Ureter (tissue), 1 donor: ENCODE results near the gene ZNF771. TPM values are rescaled to one million over a fixed set of nuclear protein-coding genes. Genes with fewer than 3 reads are reported as not detected.

ENCODE experiments used
- DNase-seq: peaks from one replicate; pipeline ENCODE4 v3.0.0-alpha.2; 2020; ENCODE audit warnings: low spot score
- total RNA-seq: library from RNA; stranded (reverse); gene quantifications from one replicate; pipeline ENCODE4 v1.2.4, GENCODE V29; 2023
- donor health status: DM: yes; HTN: yes; CAD: no.

ZNF771 gene
- 5.2 TPM for total RNA-seq

DNA sequence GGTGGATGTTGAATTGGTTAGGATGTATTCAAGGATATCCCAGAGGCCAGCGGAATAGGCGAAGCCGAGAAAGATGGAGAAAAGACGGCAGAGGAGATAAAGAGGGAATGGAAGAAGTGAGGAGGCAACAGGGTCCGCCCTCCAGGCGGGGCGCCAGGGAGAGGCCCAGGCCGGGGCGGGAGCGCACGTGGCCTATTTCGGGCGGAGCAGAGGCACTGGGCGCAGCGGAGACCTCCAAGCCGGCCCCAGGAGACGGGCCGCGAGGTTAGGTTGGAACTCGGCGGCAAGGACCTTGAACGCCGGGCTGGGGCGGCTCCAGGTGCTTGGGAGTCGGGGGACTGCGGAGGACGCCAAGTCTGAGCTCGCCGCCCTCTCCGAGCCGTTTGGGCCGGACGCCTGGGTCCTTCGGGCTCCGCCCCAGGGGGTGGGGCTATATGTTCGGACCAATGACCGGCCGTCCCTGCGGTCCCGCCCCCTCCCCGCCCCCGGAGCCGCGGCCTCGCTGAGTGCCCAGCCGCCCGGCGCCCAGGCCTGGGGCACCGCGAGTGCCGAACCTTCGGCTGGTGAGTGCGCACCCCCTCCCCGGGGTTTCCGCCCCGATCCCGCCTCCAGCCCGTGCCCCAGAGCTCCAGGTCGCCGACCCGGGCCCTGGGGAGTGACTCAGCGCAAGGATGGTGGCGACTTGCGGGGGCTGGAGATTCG is at the start of gene ZNF771:
ZNF771 (plus strand) TSS at position 505 of the 702 bp plus-strand sequence. CDS start 448 bp downstream, outside the sequence.
- DNase-seq, result peak; percentile 95

DNA sequence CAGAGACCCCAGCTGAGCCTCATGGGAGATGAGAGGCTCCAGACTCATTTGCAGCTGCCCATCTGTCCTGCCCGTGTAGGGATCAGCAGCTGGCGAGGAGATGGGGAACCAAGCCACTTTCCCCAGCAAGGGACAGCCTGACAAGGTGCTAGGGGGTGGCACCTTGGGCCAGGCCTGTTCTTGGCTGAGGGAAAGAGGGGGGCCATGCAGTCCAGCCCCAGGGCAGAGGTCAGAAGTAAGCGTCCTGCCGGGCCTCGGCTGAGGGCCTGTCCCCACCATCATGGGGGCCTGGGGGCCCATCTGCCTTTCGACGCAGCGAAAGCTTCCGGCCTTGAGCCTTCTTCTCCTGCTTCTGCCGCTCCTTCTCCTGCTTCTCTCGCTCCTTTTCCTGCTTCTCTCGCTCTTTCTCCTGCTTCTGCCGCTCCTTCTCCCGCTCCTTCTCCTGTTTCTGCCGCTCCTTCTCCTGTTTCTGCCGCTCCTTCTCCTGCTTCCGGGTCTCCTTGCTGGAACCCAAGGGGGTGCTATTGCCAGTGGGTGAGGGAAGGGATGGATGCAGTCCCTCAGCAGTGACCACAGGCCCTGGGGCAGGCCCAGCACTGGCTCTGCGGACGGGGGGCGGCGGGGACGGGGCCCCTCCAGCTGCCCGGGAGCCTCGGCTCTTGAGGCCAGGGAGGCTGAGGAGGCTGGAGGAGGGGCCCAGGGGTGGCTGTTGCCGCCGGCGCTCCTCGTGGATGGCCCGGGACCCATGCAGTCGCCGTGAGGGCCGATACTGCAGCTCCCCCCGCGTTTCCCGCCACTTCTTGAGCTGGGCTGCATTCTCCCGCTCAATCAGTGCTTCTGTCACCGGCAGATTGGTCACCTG is 49.5 kb upstream of the ZNF771 start:
- DNase-seq, result no peak

DNA sequence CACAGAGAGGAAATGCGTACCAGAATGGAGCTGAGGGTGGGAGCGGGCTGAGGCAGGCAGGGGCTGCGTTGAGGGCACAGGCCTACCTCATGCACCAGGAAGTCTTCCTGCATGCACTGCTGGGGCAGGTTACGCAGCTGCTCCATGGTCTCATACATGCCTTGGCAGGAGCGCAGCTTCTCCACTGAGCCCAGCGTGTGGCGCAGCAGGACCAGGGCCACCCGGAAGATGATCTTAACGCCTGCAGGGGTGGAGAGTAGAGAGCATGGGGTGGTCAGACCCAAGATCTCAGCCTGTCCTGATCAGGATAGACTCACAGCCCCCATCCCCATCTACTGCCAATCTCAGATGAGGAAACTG is 48.8 kb upstream of the ZNF771 start:
- no peak for DNase-seq

DNA sequence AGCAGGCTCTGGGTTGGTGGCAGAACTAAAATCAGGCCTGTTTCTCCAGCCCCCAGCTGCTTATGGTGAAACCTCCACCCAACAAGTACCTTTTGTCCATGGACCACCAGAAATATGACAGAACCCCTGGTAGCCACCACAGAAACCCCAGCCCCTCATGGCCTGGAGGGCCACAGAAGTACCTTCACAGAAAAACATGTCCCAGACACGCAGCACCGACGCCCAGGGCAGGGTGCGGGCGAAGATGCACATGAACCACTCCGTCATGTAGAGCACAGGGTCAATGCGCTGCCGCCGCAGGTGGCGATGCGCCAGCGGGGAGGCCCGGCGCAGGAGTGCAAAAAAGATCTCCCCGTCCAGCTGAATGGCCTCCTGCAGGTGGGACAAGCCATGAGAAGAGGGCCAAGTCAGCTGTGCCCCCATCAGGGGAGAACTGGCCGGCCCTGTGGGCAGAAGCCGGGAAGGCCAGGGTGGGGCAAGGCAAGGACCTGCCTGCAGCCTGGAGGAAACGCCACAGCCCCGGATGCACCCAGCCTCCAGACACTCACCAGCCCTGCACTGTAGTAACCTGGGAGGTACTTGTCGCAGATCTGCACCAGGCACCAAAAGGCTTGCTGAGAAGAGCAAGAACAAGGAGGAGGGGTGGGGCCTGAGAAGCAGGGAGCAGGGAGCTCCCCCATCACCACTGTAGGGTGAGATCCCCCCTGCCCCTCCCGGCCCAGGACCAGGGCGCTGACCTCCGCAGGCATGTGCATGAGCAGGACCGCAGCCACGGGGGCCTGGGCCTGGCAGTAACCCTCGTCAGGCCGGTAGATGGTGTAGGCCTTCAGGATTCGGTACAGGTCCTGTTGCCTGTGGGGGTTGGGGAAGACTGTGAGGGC is 48.2 kb upstream of the ZNF771 start:
- no peak for DNase-seq

DNA sequence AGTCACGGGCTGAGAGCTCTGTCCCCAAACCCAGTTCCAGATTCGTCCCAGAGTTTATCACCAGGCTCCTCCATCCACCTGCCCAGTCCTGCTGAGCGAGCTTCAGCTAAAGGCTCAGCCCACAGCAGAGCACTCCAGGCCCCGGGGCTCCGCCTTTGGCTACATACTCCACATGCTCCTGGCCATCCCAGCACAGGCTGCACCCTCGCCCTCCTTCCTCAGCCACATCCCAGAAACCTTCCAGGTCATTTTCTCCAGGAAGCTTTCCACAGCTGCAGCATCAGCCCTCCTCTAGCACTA is 47.6 kb upstream of the ZNF771 start:
- DNase-seq, result no peak

DNA sequence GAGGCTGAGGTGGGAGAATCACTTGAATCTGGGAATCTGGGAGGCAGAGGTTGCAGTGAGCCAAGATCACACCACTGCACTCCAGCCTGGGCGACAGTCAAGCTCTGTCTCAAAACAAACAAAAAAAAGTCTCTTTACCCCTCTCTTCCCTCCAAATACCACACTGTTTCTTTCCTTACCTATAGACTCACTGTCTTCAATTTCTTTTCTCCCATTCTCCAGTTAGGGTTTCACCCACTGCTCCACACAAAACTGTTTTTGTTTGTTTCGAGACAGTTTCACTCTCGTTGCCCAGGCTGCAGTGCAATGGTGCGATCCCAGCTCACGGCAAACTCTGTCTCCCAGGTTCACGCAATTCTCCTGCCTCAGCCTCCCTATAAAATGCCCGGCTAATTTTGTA is 46.2 kb upstream of the ZNF771 start:
- no peak for DNase-seq

DNA sequence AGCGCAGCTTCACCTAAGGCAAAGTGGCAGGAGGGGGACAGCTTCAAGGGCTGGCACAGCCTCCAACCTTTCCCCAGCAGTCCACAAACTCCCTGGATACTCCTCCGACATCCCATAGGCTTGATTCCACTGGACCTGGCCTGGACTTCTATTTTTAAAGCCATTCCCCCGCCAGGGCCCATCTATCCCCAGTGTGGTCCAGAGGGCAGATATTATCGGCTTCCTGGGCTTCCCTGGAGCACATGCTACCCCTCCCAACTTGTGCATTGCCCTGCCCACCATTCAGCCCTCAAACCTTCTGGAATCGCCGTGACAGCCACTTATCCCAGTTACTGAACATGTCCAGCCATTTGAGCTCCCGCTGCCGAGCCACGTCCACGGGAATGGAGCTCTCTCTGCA is 42.2 kb upstream of the ZNF771 start:
- DNase-seq, result no peak

DNA sequence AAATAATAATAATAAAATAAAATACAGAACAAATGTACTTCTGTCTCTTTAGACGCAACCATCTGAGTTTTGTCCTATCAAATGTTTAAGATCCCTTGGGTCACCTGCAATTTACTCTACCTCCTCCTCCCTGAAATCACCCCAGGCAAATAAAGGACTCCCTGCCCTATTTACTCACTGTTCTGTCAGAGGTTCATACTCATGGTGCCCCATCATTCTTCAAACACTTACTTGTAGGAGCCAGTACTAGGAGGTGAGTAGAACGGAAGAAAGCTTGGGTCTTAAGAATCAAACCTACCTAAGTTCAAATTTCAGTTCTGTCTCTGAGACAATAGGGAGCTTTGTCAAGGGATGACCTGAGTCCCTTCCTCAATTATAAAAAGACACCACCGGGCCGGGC is 40.9 kb upstream of the ZNF771 start:
- DNase-seq, result no peak

DNA sequence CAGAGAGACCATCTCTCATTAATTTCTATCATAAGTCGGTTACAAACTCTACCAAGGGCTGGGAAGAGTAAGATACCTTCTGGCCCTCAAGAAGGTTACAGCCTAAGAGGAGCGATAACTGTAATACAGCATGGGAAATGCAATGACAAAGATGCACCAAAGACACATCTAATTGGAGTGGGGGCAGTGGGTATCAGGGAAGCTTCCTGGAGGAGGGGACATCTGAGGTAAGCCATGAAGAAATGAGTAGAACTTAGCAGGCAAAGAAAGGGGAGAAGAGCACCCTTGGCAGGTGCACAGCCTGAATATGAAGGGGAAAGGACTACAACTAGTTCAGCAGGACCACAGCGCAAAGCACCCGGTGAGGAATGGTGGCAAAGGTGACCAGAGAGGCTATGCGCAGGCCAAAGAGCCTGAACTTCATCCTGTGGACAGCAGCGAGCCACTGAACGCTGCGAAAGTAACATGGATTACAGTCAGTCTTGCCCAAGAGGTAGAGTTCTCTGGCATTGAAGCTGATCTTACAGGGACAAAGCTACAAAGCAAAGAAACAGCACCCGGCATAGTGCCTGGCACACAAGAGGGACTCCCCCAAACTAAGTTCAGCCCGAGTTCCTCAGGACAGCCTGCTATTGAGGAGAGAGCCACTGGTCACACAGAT is 39.9 kb upstream of the ZNF771 start:
- no peak for DNase-seq

DNA sequence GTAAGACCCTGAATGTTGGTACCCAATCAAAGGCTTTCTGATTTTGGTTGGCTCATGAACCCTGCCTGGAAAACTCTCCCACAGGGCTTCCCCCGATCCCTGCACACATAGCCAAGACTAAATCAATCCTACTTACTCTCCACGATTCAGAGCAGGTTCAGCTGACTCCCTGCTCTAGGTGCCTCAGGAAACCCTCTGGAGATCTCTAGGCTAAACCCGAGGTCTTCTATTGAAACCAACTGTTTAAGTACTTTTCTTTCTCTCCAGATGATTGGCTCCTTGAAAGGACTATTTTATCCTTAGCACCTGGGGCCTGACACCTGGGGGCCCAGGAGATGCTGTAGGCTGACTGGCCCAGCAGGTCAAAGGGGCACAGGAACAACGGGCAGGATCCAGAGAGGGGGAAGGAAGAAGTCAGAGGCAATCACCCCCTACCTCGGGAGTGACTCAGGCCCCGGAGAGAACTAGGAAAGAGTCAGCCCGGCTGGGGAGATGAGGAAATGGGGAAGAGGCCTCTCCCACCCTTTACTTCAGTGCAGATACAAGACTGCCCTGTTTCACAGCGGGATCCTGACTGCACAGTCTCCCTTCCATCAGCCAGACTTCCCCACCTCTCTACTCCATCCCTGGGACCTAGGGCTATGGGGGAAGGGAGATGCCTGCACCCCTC is 39.1 kb upstream of the ZNF771 start:
- no peak for DNase-seq

DNA sequence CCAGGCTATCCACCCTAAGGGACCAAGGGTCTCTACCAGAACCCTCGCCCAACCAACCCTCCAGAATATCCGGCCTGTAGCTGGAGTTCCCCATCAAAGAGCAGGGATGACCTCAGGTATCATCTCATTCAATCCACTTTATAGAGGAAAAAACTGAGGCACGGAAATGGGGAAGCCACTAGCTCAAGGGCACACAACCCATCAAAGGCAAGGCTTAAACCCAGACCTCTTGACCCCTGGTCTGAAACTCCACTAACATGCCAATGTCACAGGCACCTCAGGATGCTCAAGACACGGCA is 38.7 kb upstream of the ZNF771 start:
- DNase-seq, result no peak

DNA sequence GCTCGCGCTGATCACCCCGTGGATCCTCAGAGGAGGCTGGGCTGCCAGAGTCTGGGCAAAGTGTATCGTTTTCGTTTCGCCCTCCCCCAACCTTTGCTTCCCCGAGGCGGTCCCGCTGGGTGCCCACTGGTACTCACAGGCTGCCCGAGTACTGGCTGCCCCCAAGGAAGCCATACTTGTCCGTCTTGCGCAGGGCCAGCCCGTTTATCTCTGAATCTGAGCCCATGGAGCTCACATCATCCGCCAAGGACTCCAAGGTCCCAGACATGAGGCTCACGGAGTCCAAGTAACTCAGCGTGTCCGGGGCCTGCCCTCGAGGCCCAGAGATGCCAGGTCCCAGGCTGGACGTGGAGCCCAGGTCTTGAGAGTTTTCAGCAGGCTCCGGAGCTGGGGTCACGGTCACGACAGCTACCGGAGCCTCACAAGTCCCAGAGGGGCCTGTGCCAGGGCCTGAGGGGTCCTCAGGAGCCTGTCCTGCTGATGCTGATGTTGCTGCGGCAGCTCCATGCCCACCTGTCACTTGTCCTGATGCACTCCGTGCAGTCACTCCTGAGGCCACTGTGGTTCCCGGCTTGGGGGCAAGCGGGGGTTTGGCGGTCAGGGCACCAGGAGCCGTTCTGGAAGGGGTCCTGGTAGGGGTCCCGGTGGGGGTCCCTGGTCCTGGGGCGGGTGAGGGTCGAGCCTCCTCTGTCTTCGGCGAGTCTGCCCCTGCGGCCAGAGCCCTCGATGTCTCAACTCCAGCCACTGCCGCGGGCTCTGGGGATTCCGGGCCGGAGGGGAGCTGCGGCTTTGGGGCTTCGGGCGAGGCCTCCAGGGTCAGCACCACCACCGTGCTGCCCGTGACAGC is 38.1 kb upstream of the ZNF771 start:
- no peak for DNase-seq

DNA sequence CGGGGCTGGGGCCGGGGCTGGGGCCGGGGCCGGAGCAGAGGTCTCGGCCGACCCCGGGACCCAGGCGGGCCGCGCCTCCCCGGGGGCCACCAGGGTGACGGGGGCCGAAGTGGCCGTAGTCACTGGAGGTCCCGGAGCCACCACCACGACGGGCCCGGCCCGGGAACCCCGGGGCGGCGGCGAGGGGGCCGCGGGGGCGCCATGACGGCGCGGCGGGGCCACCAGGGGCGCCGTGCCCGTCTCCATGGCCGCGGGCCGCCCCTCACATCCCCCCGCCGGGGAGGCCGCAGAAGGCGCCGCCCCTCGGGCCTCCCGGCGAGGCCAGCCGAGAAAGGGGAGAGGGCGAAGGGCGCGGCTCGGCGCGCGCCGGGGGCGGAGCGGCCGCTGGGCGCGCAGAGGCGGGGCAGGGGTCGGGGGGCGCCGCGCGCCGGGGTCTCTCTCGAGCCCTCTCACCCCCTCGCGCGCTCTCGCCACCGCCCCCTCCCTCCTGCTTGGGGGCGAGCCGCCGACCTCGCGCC is 37.4 kb upstream of the ZNF771 start:
- no peak for DNase-seq

DNA sequence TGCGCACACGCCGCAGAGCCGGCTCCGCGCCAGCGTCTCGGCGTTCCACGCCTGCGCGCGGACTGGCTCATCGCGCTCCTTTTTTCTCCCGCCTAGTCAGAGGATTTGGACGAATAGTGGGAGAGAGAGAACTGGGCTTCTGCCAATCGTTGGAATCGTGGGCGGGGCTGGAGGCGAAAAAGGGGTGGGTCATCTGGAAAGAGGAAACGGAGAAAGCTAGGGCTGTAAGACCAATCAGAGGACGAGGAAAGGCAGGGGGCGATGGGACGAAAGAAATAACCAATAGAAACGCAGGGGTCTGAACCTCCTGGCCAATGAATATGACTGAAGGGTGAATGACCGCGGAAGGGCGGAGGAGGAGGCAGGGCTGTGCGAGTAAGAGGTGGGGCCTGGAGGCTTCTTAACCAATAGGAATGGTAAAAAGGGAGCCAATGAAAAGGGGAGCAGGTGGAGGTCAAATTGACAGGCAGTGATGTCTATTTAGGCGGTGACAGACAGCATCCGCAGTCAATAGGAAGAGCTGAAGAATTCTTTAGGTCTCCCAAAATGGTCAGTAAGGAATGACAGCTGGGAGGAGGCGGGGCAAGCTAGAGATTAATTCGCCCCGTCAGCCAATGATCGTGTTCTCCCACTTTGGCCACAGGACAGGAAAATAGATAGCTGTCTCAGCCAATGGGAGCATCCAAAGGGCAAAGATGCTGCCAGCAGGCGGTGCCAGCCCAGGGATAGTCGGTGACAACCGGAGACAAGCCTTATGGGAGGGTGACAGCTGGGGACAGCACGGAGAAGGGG is 36.8 kb upstream of the ZNF771 start, which contains the start of gene TBC1D10B:
TBC1D10B (minus strand) TSS at position 39 of the 792 bp plus-strand sequence. CDS start 311 bp downstream, outside the sequence.
- peak; percentile 100 for DNase-seq

DNA sequence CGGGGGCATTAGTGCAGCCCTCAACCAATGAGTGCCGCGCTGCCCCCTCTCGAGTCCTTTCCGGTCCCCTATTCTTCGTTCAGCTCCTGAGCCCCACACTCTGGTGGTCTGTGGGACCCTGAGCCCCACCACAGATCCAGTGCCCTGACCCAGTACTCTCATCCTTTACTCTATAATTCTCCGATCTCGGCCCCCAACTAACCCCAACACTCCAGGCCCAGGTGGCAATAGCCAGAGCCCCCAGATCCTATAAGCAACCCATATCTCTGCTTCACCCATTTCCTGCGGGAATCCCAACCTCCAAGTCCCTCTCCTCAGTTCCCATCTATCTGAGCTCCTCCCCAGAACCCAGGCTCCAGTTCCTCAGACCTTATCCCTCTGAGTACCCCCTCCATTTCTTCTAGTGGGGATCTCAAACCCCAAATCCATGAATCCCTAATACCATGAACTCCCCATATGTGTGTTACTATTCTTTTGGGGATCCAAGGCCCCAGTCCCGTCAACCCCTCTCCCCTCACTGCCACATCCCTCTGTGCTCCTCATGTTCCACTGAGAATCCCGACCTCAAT is 36.1 kb upstream of the ZNF771 start:
- no peak for DNase-seq

DNA sequence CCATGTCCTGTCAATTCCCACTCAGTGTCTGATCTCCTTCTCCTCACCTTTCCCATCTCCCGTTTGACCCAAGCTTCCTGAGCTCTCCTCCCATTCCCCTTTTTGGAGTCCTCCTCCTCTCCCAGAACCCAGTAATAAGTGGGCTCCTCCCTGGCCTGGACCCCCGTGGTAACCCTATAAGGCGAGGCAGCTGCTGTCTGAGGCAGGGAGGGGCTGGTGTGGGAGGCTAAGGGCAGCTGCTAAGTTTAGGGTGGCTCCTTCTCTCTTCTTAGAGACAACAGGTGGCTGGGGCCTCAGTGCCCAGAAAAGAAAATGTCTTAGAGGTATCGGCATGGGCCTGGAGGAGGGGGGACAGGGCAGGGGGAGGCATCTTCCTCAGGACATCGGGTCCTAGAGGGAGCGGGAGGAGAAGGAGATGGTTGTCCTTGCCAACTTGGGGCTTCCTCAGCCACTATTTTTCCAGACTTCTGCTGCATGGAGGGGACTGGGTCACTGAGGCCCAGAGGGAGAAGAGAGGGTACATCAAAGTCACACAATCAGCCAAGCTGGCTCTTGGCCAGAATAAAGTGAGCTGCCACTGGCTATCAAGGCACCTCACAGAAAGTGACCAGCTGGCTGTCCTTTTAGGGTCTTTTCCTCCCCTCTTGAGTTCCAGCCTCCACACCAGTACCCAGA is 35.2 kb upstream of the ZNF771 start:
- no peak for DNase-seq

DNA sequence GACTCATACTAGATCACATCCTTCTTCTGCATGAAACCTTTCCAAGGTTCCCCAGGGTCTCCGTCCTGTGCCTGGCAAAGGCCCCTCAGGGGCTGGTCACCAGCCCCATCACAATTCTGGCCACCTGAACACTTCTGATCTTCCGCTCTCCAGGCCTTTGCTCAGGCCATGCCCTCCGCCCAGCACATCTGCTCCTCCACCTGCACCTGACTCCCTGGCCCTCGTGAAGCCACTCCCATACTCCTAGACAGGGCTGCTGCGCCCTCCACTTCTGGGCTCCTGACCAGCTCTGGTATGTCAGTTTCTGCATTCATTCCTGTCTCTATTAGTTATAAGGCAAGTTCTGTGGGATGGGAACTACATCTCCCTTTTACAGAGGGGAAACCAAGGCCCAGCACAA is 34.7 kb upstream of the ZNF771 start:
- DNase-seq, result no peak

DNA sequence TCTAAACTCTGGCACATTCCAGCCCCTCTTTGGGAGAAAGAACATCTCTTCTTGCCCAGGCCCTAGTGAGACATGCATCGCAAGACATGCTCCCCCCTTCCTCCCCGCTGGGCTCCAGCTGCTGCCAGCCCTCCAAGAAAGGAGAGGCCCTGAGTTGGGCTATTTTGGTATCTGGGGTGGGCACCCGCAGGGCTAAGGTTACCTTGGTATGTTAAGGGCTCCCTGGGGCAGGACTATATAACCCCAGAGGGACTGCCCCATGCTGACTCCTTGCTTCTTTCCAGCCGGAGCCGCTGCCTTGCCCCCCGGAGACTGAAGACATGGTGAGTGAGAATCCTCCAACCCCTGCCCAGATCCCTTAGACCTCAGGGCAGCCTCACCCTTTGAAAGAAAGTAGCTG is 32.9 kb upstream of the ZNF771 start, which contains the start of gene MYL11:
MYL11 (plus strand) TSS at position 265 of the 400 bp plus-strand sequence; CDS start at position 321, 56 bp downstream.
- DNase-seq, result no peak
